ENCODE results near the gene NOTCH2. TPM values are rescaled to one million over a fixed set of nuclear protein-coding genes. Genes with fewer than 3 reads are reported as not detected.

The NOTCH2 gene
- total RNA-seq, 4 donors from 2014 or later = 91.1 to 148 (median 112) TPM

DNA sequence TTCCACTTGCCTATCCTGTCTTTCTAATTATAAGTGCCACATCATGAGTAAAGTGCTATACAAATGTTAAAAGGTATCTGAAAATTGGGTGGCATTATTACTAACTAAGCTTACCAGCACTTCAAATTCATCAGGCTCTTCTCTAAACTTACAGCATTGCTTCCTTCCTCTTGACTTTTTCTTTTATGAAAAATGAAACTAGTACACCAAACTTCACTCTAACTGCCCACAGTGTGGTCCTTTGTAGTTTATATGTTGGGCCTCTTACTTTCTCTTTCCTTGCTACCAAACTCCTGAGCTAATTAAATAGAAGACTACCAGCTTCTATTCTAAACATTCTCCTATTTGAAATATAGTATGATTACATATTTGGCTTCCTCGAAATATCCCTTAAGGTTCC, 81.8 kb downstream of the NOTCH2 start:
- Histone ChIP-seq H3K4me1 (peaks cover 16 to 30% (median 23%) of the 10 kb centered on the region in 4 donors), H3K4me3 (no peak overlapping the region), H3K9me3 (no peaks in the 10 kb centered on the region), H3K27ac (replicated peaks in 1 of 4) (peak overlapping the region; percentile 23 to 60 (median 48)), H3K36me3 (no peaks in the 10 kb centered on the region), H3K27me3 (no peaks in the 10 kb centered on the region)
- 75% methylated on average over 1 of the region's 1 CpG for WGBS
- intact Hi-C loops (cut with DNase I) = no loop called here
- TF ChIP-seq EP300 (IDR thresholded peaks at IDR 0.05) = no peak
- no peak for TF ChIP-seq CTCF (IDR thresholded peaks at IDR 0.05)
- no peak for TF ChIP-seq POLR2AphosphoS5 (IDR thresholded peaks at IDR 0.05)
- no peak for TF ChIP-seq POLR2A (IDR thresholded peaks at IDR 0.05; ENCODE audit: low read depth)
- no peak for DNase-seq (ENCODE audit: extremely low spot score)

- H3K4me1 ChIP-seq = peaks cover 16 to 33% (median 28%) of the 10 kb centered on the region in 4 donors
- no peak for DNase-seq (ENCODE audit: extremely low spot score)
- no peak for TF ChIP-seq CTCF (IDR thresholded peaks at IDR 0.05)
- TF ChIP-seq POLR2A (IDR thresholded peaks at IDR 0.05; ENCODE audit: low read depth) = no peak
- peak; percentile 15 to 60 for TF ChIP-seq POLR2AphosphoS5 (IDR thresholded peaks at IDR 0.05)
- no peak for TF ChIP-seq EP300 (IDR thresholded peaks at IDR 0.05)
- H3K4me3 ChIP-seq = no peak overlapping the region
- H3K9me3 ChIP-seq = no peaks in the 10 kb centered on the region
- H3K27ac ChIP-seq (replicated peaks in 1 of 4) = peak overlapping the region in 3 of 4 donors; percentile 43 to 60 (median 53)
- H3K27me3 ChIP-seq = no peaks in the 10 kb centered on the region
- no peaks in the 10 kb centered on the region for H3K36me3 ChIP-seq
- WGBS = 61% methylated on average over 2 of the region's 2 CpGs
- intact Hi-C loops (cut with DNase I) = no loop called here
Observed at GRCh38 chr1:119987112-119987511, 82.3 kb downstream of the NOTCH2 start.

DNA sequence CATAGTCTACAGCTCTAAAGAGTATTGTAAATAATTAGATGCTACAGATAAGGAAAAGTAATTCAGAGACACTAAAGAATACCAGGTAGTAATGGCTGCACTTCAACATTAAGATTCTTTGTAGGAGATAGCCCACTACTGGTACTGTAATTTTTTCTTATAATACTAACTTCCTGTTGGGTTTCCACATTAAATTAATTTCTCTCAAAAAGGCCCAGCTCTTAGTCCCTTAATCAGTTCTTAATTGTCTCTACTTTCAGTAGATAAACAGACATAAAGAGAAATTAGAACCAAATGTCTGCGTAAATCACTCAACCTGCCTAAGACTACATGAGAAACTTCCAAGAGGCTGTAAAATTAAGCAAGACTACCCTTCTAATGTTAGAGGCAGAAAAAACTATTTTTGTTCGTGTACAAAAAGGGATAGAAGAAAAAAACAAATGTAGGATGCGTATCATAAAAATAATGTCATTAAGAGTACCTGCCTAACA, 83.4 kb downstream of the NOTCH2 start:
- DNase-seq (ENCODE audit: extremely low spot score) = no peak
- no peaks in the 10 kb centered on the region for H3K27me3 ChIP-seq
- WGBS = 79% methylated on average over 3 of the region's 3 CpGs
- H3K9me3 ChIP-seq = no peaks in the 10 kb centered on the region
- no peaks in the 10 kb centered on the region for H3K36me3 ChIP-seq
- peaks cover 16 to 42% (median 36%) of the 10 kb centered on the region in 4 donors for H3K4me1 ChIP-seq
- H3K27ac ChIP-seq (replicated peaks in 1 of 4) = no peak overlapping the region
- no peak overlapping the region for H3K4me3 ChIP-seq
- no peak for TF ChIP-seq EP300 (IDR thresholded peaks at IDR 0.05)
- TF ChIP-seq CTCF (IDR thresholded peaks at IDR 0.05) = no peak
- TF ChIP-seq POLR2A (IDR thresholded peaks at IDR 0.05; ENCODE audit: low read depth) = no peak
- TF ChIP-seq POLR2AphosphoS5 (IDR thresholded peaks at IDR 0.05) = no peak
- intact Hi-C loops (cut with DNase I) = no loop called here

- intact Hi-C loops (cut with DNase I) = no loop called here
- no peaks in the 10 kb centered on the region for H3K36me3 ChIP-seq
- peaks cover 16 to 42% (median 36%) of the 10 kb centered on the region in 4 donors for H3K4me1 ChIP-seq
- no peak overlapping the region for H3K4me3 ChIP-seq
- no peak for DNase-seq (ENCODE audit: extremely low spot score)
- H3K27ac ChIP-seq (replicated peaks in 1 of 4) = no peak overlapping the region
- 38% methylated on average over 1 of the region's 1 CpG for whole genome bisulfite sequencing
- TF ChIP-seq POLR2A (IDR thresholded peaks at IDR 0.05; ENCODE audit: low read depth) (no peak), CTCF (IDR thresholded peaks at IDR 0.05) (no peak), POLR2AphosphoS5 (IDR thresholded peaks at IDR 0.05) (no peak), EP300 (IDR thresholded peaks at IDR 0.05) (no peak)
- H3K9me3 ChIP-seq = no peaks in the 10 kb centered on the region
- H3K27me3 ChIP-seq = no peaks in the 10 kb centered on the region
Observed at GRCh38 chr1:119984771-119985170, 84.7 kb downstream of the NOTCH2 start.

Measured in esophagus muscularis mucosa (tissue), 4 donors.